Measurements from ENCODE around the gene FHL5. TPM values are rescaled to one million over a fixed set of nuclear protein-coding genes. Genes with fewer than 3 reads are reported as not detected.

The FHL5 gene
- polyA plus RNA-seq, 2 of the 4 experiments (the other 2 are of a cell fraction), result not detected

Small RNA genes lying within 50 kb of the gene (small RNA-seq; reads per million reads assigned to genes)
- 0 reads per million in 6 experiments for gene RNU4-70P

Other genes with a start within 250 kb of the FHL5 start
- 11.7 and 12.0 TPM in 2 replicates for gene UFL1, start 41.3 kb upstream of the FHL5 start, polyA plus RNA-seq (2011; rRNA removed)
- gene UFL1, start 41.3 kb upstream of the FHL5 start, polyA plus RNA-seq (2017; fragmentation: RNase III; extraction: RNeasy Plus Mini Kit Qiagen cat#74134 plus additional on column Dnase treatment), result 8.5 to 9.5 TPM (median 8.8 TPM) in 3 replicates

Data from A549 (cell line).